Activated CD8-positive, alpha-beta memory T cell treated with anti-CD3 and anti-CD28 coated beads, Interleukin-2, amount 10 ng/mL, durations not matched to agents 7 days and 5 days (primary cell): ENCODE measurements around the gene ALOXE3. TPM values are rescaled to one million over a fixed set of nuclear protein-coding genes. Genes with fewer than 3 reads are reported as not detected.
A peak's percentile ranks its signal among the peaks of the same experiment; 100 is the strongest.

Experiments
- ATAC-seq: fragments of 150-1000 bp; cut with Tn5 transposase; one replicate; pipeline ENCODE4 v1.10.0; 2021; ENCODE audit warnings: moderate library complexity
- CTCF ChIA-PET: fragments of 350-600 bp; sonication (Branson Sonifier 250); formaldehyde crosslinking; loops from one replicate; lab custom pipeline; 2021; ENCODE audit warnings: antibody characterized with exemption; lab: Charles Lee
- DNase-seq: peaks from one replicate; pipeline ENCODE4 v3.0.0-alpha.2; 2020
- H3K27ac Mint-ChIP-seq: one replicate; pipeline ENCODE4 v1.8.0; 2021; ENCODE audit warnings: mild to moderate bottlenecking, mixed read lengths
- H3K27me3 Mint-ChIP-seq: one replicate; pipeline ENCODE4 v1.8.0; 2021; ENCODE audit warnings: mixed read lengths
- H3K36me3 Mint-ChIP-seq: one replicate; pipeline ENCODE4 v1.8.0; 2021; ENCODE audit warnings: mild to moderate bottlenecking, mixed read lengths
- H3K4me1 Mint-ChIP-seq: one replicate; pipeline ENCODE4 v1.8.0; 2021; ENCODE audit warnings: mixed read lengths
- H3K4me3 Mint-ChIP-seq: one replicate; pipeline ENCODE4 v1.8.0; 2021; ENCODE audit warnings: mild to moderate bottlenecking, moderate library complexity, mixed read lengths
- H3K9me3 Mint-ChIP-seq: one replicate; pipeline ENCODE4 v1.8.0; 2022; ENCODE audit warnings: low read depth, mixed read lengths
- total RNA-seq, 2 experiments: library from RNA; stranded (reverse); gene quantifications; one replicate each; pipeline ENCODE4 v1.2.3, GENCODE V29; 2021

Gene ALOXE3
- total RNA-seq, 2 experiments from 2014 or later = not detected

- peak; percentile 0 for ATAC-seq
- Mint-ChIP-seq H3K27ac (peak overlapping the region; percentile 91), H3K4me1 (peaks cover 21% of the 10 kb centered on the region), H3K36me3 (peaks cover 15% of the 10 kb centered on the region), H3K9me3 (no peaks in the 10 kb centered on the region), H3K27me3 (no peaks in the 10 kb centered on the region), H3K4me3 (peak overlapping the region; percentile 90)
- CTCF ChIA-PET = interaction anchor here (1.0 to 5.6 kb wide), 6 partner anchors 12 to 32 kb away, joined by 4 to 52 read pairs (median 4); partner anchors contain the start of gene VAMP2
- peak; percentile 64 for DNase-seq
These were observed 33.4 kb upstream of the ALOXE3 start for GRCh38 chr17:8151641-8152111.

- Mint-ChIP-seq H3K36me3 (peaks cover 19% of the 10 kb centered on the region), H3K4me1 (peaks cover 21% of the 10 kb centered on the region), H3K27ac (peak overlapping the region; percentile 91), H3K4me3 (peak overlapping the region; percentile 90), H3K27me3 (no peaks in the 10 kb centered on the region), H3K9me3 (no peaks in the 10 kb centered on the region)
- DNase-seq (peak; percentile 94), ATAC-seq (peak; percentile 47)
- CTCF ChIA-PET = interaction anchor here (0.9 to 5.6 kb wide), 7 partner anchors 8 to 39 kb away, joined by 3 to 52 read pairs (median 4); partner anchors contain the start of genes BORCS6 and VAMP2
These were observed 32.9 kb upstream of the ALOXE3 start for GRCh38 chr17:8151120-8151640.

- H3K27me3 Mint-ChIP-seq = no peaks in the 10 kb centered on the region
- peaks cover 23% of the 10 kb centered on the region for H3K36me3 Mint-ChIP-seq
- H3K9me3 Mint-ChIP-seq = no peaks in the 10 kb centered on the region
- CTCF ChIA-PET = interaction anchor here (0.9 to 5.6 kb wide), 7 partner anchors 9 to 40 kb away, joined by 3 to 52 read pairs (median 4); partner anchors contain the start of genes BORCS6 and VAMP2
- H3K27ac Mint-ChIP-seq = peak overlapping the region; percentile 91
- H3K4me1 Mint-ChIP-seq = peaks cover 21% of the 10 kb centered on the region
- no peak for DNase-seq
- peak overlapping the region; percentile 90 for H3K4me3 Mint-ChIP-seq
- ATAC-seq = no peak
These were observed 32.1 kb upstream of the ALOXE3 start for GRCh38 chr17:8150194-8151119.

- H3K4me3 Mint-ChIP-seq = no peak overlapping the region
- no peak overlapping the region for H3K27ac Mint-ChIP-seq
- ATAC-seq = no peak
- DNase-seq = no peak
- H3K36me3 Mint-ChIP-seq = peaks cover 23% of the 10 kb centered on the region
- H3K9me3 Mint-ChIP-seq = no peaks in the 10 kb centered on the region
- no peaks in the 10 kb centered on the region for H3K27me3 Mint-ChIP-seq
- peaks cover 21% of the 10 kb centered on the region for H3K4me1 Mint-ChIP-seq
- CTCF ChIA-PET = interaction anchor here (1.2 to 5.6 kb wide), 2 partner anchors 10 to 55 kb away, joined by 3 to 52 read pairs; no protein-coding TSS in a partner anchor
These were observed 31.3 kb upstream of the ALOXE3 start for GRCh38 chr17:8149419-8150193.

GRCh38 chr17:8148560-8148959 lies 30.2 kb upstream of the ALOXE3 start:
- DNase-seq = no peak
- Mint-ChIP-seq H3K4me3 (no peak overlapping the region), H3K27ac (no peak overlapping the region), H3K4me1 (peaks cover 19% of the 10 kb centered on the region), H3K27me3 (no peaks in the 10 kb centered on the region), H3K9me3 (no peaks in the 10 kb centered on the region), H3K36me3 (peaks cover 27% of the 10 kb centered on the region)
- CTCF ChIA-PET = interaction anchor here (1.0 to 1.2 kb wide), 2 partner anchors 10 to 54 kb away, joined by 3 to 7 read pairs; no protein-coding TSS in a partner anchor
- no peak for ATAC-seq

- ATAC-seq = no peak
- peaks cover 13% of the 10 kb centered on the region for H3K4me1 Mint-ChIP-seq
- CTCF ChIA-PET = interaction anchor here (1.0 kb wide), 1 partner anchor 9 kb away, joined by 7 read pairs; no protein-coding TSS in a partner anchor
- no peaks in the 10 kb centered on the region for H3K9me3 Mint-ChIP-seq
- no peak for DNase-seq
- no peaks in the 10 kb centered on the region for H3K27me3 Mint-ChIP-seq
- peaks cover 27% of the 10 kb centered on the region for H3K36me3 Mint-ChIP-seq
- H3K27ac Mint-ChIP-seq = peak overlapping the region; percentile 22
- H3K4me3 Mint-ChIP-seq = no peak overlapping the region
These were observed 29.6 kb upstream of the ALOXE3 start for GRCh38 chr17:8147805-8148404.

GRCh38 chr17:8147141-8147804 lies 29.0 kb upstream of the ALOXE3 start:
- H3K36me3 Mint-ChIP-seq = peaks cover 27% of the 10 kb centered on the region
- H3K27ac Mint-ChIP-seq = peak overlapping the region; percentile 22
- ATAC-seq = no peak
- H3K4me3 Mint-ChIP-seq = no peak overlapping the region
- CTCF ChIA-PET = interaction anchor here (1.0 kb wide), 1 partner anchor 9 kb away, joined by 7 read pairs; no protein-coding TSS in a partner anchor
- DNase-seq = no peak
- no peaks in the 10 kb centered on the region for H3K9me3 Mint-ChIP-seq
- H3K27me3 Mint-ChIP-seq = no peaks in the 10 kb centered on the region
- peaks cover 6% of the 10 kb centered on the region for H3K4me1 Mint-ChIP-seq

GRCh38 chr17:8146381-8147140 lies 28.2 kb upstream of the ALOXE3 start:
- H3K4me3 Mint-ChIP-seq = no peak overlapping the region
- H3K4me1 Mint-ChIP-seq = peaks cover 6% of the 10 kb centered on the region
- peaks cover 27% of the 10 kb centered on the region for H3K36me3 Mint-ChIP-seq
- no peak for DNase-seq
- CTCF ChIA-PET = interaction anchor here (1.4 kb wide), 1 partner anchor 9 kb away, joined by 3 read pairs; no protein-coding TSS in a partner anchor
- no peak overlapping the region for H3K27ac Mint-ChIP-seq
- H3K9me3 Mint-ChIP-seq = no peaks in the 10 kb centered on the region
- no peak for ATAC-seq
- H3K27me3 Mint-ChIP-seq = no peaks in the 10 kb centered on the region

GRCh38 chr17:8145811-8146210 lies 27.5 kb upstream of the ALOXE3 start:
- peaks cover 5% of the 10 kb centered on the region for H3K4me1 Mint-ChIP-seq
- no peak for ATAC-seq
- DNase-seq = no peak
- H3K36me3 Mint-ChIP-seq = peaks cover 31% of the 10 kb centered on the region
- H3K27ac Mint-ChIP-seq = no peak overlapping the region
- H3K4me3 Mint-ChIP-seq = no peak overlapping the region
- H3K27me3 Mint-ChIP-seq = no peaks in the 10 kb centered on the region
- CTCF ChIA-PET = interaction anchor here (0.9 to 1.4 kb wide), 2 partner anchors 8 to 36 kb away, joined by 3 read pairs; no protein-coding TSS in a partner anchor
- no peaks in the 10 kb centered on the region for H3K9me3 Mint-ChIP-seq

- no peaks in the 10 kb centered on the region for H3K27me3 Mint-ChIP-seq
- H3K27ac Mint-ChIP-seq = no peak overlapping the region
- CTCF ChIA-PET = interaction anchor here (0.9 kb wide), 1 partner anchor 35 kb away, joined by 3 read pairs; no protein-coding TSS in a partner anchor
- H3K4me3 Mint-ChIP-seq = no peak overlapping the region
- peaks cover 30% of the 10 kb centered on the region for H3K36me3 Mint-ChIP-seq
- DNase-seq (no peak), ATAC-seq (no peak)
- no peaks in the 10 kb centered on the region for H3K9me3 Mint-ChIP-seq
- H3K4me1 Mint-ChIP-seq = no peaks in the 10 kb centered on the region
These were observed 26.3 kb upstream of the ALOXE3 start for GRCh38 chr17:8144401-8145231.
